Liver (tissue), 3 donors: Measurements from ENCODE around the gene BBS10.

Experiments used
- ATF3 ChIP-seq: IDR thresholded peaks from 2 replicates; pipeline ENCODE4 v1.6.1; 2016; ENCODE audit warnings: antibody characterized with exemption
- CTCF ChIP-seq: fragments of 150-350 bp; IDR thresholded peaks from 2 replicates; pipeline ENCODE4 v1.5.1; 2017; ENCODE audit warnings: improper control_type of control experiment, low read depth, low read length; ENCODE audit not compliant: missing input control
- EGR1 ChIP-seq, 2 donors: IDR thresholded peaks; 2 replicates each; pipeline ENCODE4 v1.6.1; 2016 to 2018; ENCODE audit warnings: antibody characterized with exemption in 2 of 2, low read depth in 2 of 2
- FOXA2 ChIP-seq: IDR thresholded peaks from 2 replicates; pipeline ENCODE4 v1.6.1; 2016; ENCODE audit warnings: antibody characterized with exemption
- GABPA ChIP-seq, 2 donors: IDR thresholded peaks in 1 of 2; conservative IDR thresholded peaks in 1 of 2; 2 replicates each; pipeline ENCODE4 v1.6.1; 2016; ENCODE audit warnings: antibody characterized with exemption in 2 of 2, mild to moderate bottlenecking in 1 of 2, moderate library complexity in 1 of 2
- HNF4A ChIP-seq, 2 donors: conservative IDR thresholded peaks; 2 replicates each; pipeline ENCODE4 v1.6.1; 2016; ENCODE audit warnings: antibody characterized with exemption in 2 of 2, mild to moderate bottlenecking in 2 of 2
- JUND ChIP-seq, 2 donors: IDR thresholded peaks; 2 replicates each; pipeline ENCODE4 v1.6.1; 2016; ENCODE audit warnings: antibody characterized with exemption in 2 of 2
- RAD21 ChIP-seq, 2 donors: IDR thresholded peaks; 2 replicates each; pipeline ENCODE4 v1.6.1; 2016; ENCODE audit warnings: antibody characterized with exemption in 2 of 2, mild to moderate bottlenecking in 2 of 2
- REST ChIP-seq: IDR thresholded peaks from 2 replicates; pipeline ENCODE4 v1.6.1; 2016; ENCODE audit warnings: antibody characterized with exemption, mild to moderate bottlenecking
- SP1 ChIP-seq: IDR thresholded peaks from 2 replicates; pipeline ENCODE4 v1.6.1; 2018; ENCODE audit warnings: antibody characterized with exemption, mild to moderate bottlenecking
- TAF1 ChIP-seq: conservative IDR thresholded peaks from 2 replicates; pipeline ENCODE4 v1.6.1; 2016; ENCODE audit warnings: antibody characterized with exemption, mild to moderate bottlenecking
- YY1 ChIP-seq: IDR thresholded peaks from 2 replicates; pipeline ENCODE4 v1.6.1; 2016; ENCODE audit warnings: antibody characterized with exemption, mild to moderate bottlenecking
- ZBTB33 ChIP-seq: IDR thresholded peaks from 2 replicates; pipeline ENCODE4 v1.6.1; 2016; ENCODE audit warnings: antibody characterized with exemption
- TF ChIP-seq, protein P1 (sequence below): IDR thresholded peaks from 2 replicates; pipeline ENCODE4 v1.6.1; 2016; ENCODE audit warnings: antibody characterized with exemption
- donor health status: healthy.
- donor health status: healthy.

- TF ChIP-seq CTCF (no peak), ATF3 (no peak), TAF1 (no peak), EGR1 (IDR thresholded peaks at IDR 0.05; ENCODE audit: low read depth in 2 of 2) (no peak), FOXA2 (no peak), REST (no peak), YY1 (no peak), JUND (IDR thresholded peaks at IDR 0.05) (no peak), ZBTB33 (no peak), HNF4A (conservative IDR thresholded peaks at IDR 0.05) (no peak), GABPA (IDR thresholded peaks at IDR 0.05 in 1 of 2, conservative IDR thresholded peaks at IDR 0.05 in 1 of 2) (no peak), SP1 (no peak), RAD21 (IDR thresholded peaks at IDR 0.05) (no peak)
- TF ChIP-seq, protein P1, sequence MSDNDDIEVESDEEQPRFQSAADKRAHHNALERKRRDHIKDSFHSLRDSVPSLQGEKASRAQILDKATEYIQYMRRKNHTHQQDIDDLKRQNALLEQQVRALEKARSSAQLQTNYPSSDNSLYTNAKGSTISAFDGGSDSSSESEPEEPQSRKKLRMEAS = no peak
These were observed 38.1 kb downstream of the BBS10 start for GRCh38 chr12:76310110-76310509.
